MCF 10A (cell line): ENCODE data around the gene CAMTA1. TPM values are rescaled to one million over a fixed set of nuclear protein-coding genes. Genes with fewer than 3 reads are reported as not detected.

Experiments used
- BruUV-seq: library from RNA; stranded (reverse); fragments of 400-500 nt; replicated peaks from 2 replicates; lab custom pipeline; 2021; lab: Mats Ljungman, UMichigan
- CTCF ChIA-PET: fragments of 300-600 bp; sonication (Branson Sonifier 250); formaldehyde crosslinking; extraction: SDS; loops from one replicate; lab custom pipeline; 2021; ENCODE audit warnings: antibody characterized with exemption, inconsistent platforms; lab: Yijun Ruan, JAX
- POLR2A ChIA-PET: fragments of 300-600, 350-650 bp; sonication (Branson Sonifier 250); formaldehyde crosslinking; extraction: SDS; loops from one replicate; lab custom pipeline; 2020; ENCODE audit warnings: antibody characterized with exemption, inconsistent platforms; lab: Yijun Ruan, JAX
- DNase-seq: peaks from one replicate; pipeline ENCODE4 v3.0.0-alpha.2; 2018; ENCODE audit not compliant: unreplicated experiment
- H3K27ac Mint-ChIP-seq: one replicate; pipeline ENCODE4 v1.8.0; 2022; ENCODE audit warnings: mild to moderate bottlenecking, low read depth, mixed read lengths; ENCODE audit not compliant: unreplicated experiment
- H3K27me3 Mint-ChIP-seq: one replicate; pipeline ENCODE4 v1.8.0; 2022; ENCODE audit warnings: mixed read lengths; ENCODE audit not compliant: insufficient read depth, unreplicated experiment
- H3K36me3 Mint-ChIP-seq: one replicate; pipeline ENCODE4 v1.8.0; 2022; ENCODE audit warnings: mild to moderate bottlenecking, moderate library complexity, mixed read lengths; ENCODE audit not compliant: insufficient read depth, unreplicated experiment
- H3K4me1 Mint-ChIP-seq: one replicate; pipeline ENCODE4 v1.8.0; 2022; ENCODE audit warnings: mixed read lengths; ENCODE audit not compliant: insufficient read depth, unreplicated experiment
- H3K4me3 Mint-ChIP-seq: one replicate; pipeline ENCODE4 v1.8.0; 2022; ENCODE audit warnings: mild to moderate bottlenecking, moderate library complexity, mixed read lengths; ENCODE audit not compliant: unreplicated experiment
- H3K9me3 Mint-ChIP-seq: one replicate; pipeline ENCODE4 v1.8.0; 2022; ENCODE audit warnings: mixed read lengths; ENCODE audit not compliant: unreplicated experiment
- CTCF ChIP-seq: fragments of 200-600 bp; IDR thresholded peaks from one replicate; pipeline ENCODE4 v1.8.0; 2022; ENCODE audit warnings: antibody characterized with exemption, mild to moderate bottlenecking; ENCODE audit not compliant: unreplicated experiment
- intact Hi-C: fragments of 100-400 bp; cut with micrococcal nuclease; formaldehyde crosslinking; loops from 2 replicates; pipeline ENCODE4 v1.14.1; 2022
- total RNA-seq: library from RNA; stranded (reverse); gene quantifications from 2 replicates; pipeline ENCODE4 v1.2.3, GENCODE V29; 2022

The CAMTA1 gene
- total RNA-seq, 1 experiment from 2014 or later: 74.1 TPM

DNA sequence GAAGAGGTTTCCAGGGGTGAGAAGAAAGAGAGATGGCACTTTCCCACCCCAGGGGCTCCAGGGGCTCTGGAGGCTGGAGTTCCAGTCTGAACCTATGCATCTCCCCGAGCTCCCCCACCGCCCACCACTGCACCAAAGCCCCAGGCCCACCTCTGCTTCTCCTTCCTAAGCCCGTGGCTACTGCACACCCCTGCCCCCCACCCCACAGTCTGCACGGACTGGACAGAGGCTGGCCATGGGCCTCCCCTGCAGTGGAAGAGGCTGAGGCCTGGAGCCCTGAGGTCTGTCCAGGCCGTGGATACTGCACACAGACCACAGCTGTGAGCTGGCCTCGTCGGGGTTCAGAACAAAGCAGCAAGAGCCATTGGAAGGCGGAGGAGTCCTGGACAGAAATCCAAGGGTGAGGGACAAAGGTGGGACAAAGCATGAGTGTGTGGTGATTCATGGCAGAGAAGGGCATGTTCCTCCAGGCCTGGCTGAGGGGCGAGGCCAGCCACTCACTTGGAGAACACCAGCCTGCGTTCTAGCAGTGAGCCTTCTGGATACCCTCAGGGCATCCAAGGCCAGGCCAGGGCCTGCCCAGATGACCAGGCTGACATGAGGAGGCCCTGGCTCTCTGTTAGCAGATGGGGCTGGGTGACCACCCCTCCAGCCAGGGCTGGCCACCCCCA is 741.1 kb downstream of the CAMTA1 start:
- no peaks in the 10 kb centered on the region for H3K9me3 Mint-ChIP-seq
- H3K4me1 Mint-ChIP-seq: peaks cover 7% of the 10 kb centered on the region
- intact Hi-C loops: no loop called here
- no peak for TF ChIP-seq CTCF
- H3K4me3 Mint-ChIP-seq: no peak overlapping the region
- H3K27ac Mint-ChIP-seq: peak overlapping the region; percentile 49
- POLR2A ChIA-PET: no interaction called here
- DNase-seq: peak; percentile 35
- CTCF ChIA-PET: interaction anchor here (1.1 to 1.5 kb wide), 2 partner anchors 8 to 484 kb away, joined by 3 to 4 read pairs; no protein-coding TSS in a partner anchor
- no TSS peak for BruUV-seq
- H3K36me3 Mint-ChIP-seq: no peaks in the 10 kb centered on the region
- H3K27me3 Mint-ChIP-seq: no peaks in the 10 kb centered on the region

GRCh38 chr1:7526867-7527732 is 741.8 kb downstream of the CAMTA1 start:
- CTCF ChIA-PET: interaction anchor here (0.9 to 2.0 kb wide), 4 partner anchors 9 to 484 kb away, joined by 3 to 8 read pairs (median 4); no protein-coding TSS in a partner anchor
- no peak for TF ChIP-seq CTCF
- no peaks in the 10 kb centered on the region for H3K9me3 Mint-ChIP-seq
- POLR2A ChIA-PET: interaction anchor here (1.0 to 1.1 kb wide), 2 partner anchors 11 to 13 kb away, joined by 3 read pairs; no protein-coding TSS in a partner anchor
- intact Hi-C loops: no loop called here
- peaks cover 7% of the 10 kb centered on the region for H3K4me1 Mint-ChIP-seq
- peak overlapping the region; percentile 49 for H3K27ac Mint-ChIP-seq
- BruUV-seq: no TSS peak
- H3K27me3 Mint-ChIP-seq: no peaks in the 10 kb centered on the region
- DNase-seq: no peak
- no peaks in the 10 kb centered on the region for H3K36me3 Mint-ChIP-seq
- H3K4me3 Mint-ChIP-seq: no peak overlapping the region

- TF ChIP-seq CTCF: no peak
- H3K9me3 Mint-ChIP-seq: no peaks in the 10 kb centered on the region
- POLR2A ChIA-PET: interaction anchor here (0.7 to 1.4 kb wide), 4 partner anchors 10 to 738 kb away, joined by 3 to 4 read pairs (median 3); no protein-coding TSS in a partner anchor
- intact Hi-C loops: no loop called here
- peak overlapping the region; percentile 31 for H3K27ac Mint-ChIP-seq
- BruUV-seq: no TSS peak
- no peaks in the 10 kb centered on the region for H3K27me3 Mint-ChIP-seq
- H3K4me3 Mint-ChIP-seq: no peak overlapping the region
- peaks cover 7% of the 10 kb centered on the region for H3K4me1 Mint-ChIP-seq
- no peak for DNase-seq
- no peaks in the 10 kb centered on the region for H3K36me3 Mint-ChIP-seq
- CTCF ChIA-PET: interaction anchor here (0.9 to 2.0 kb wide), 3 partner anchors 10 to 12 kb away, joined by 3 to 8 read pairs (median 4); no protein-coding TSS in a partner anchor
Observed at GRCh38 chr1:7527733-7528045, 742.4 kb downstream of the CAMTA1 start.
